K562 (cell line): Measurements from ENCODE around the gene FIGNL1. TPM values are rescaled to one million over a fixed set of nuclear protein-coding genes. Genes with fewer than 3 reads are reported as not detected.
A peak's percentile ranks its signal among the peaks of the same experiment; 100 is the strongest.

ENCODE experiments used
- CEBPB ChIP-seq: fragments of 450-650 bp; IDR thresholded peaks from 2 replicates; pipeline ENCODE4 v1.6.1; 2016; ENCODE audit warnings: missing genetic modification characterization, missing compliant biosample characterization
- ELK1 ChIP-seq: sonication (generic); formaldehyde crosslinking; IDR thresholded peaks from 2 replicates; pipeline ENCODE4 v1.8.1; 2022; ENCODE audit warnings: missing genetic modification reagents
- GABPB2 ChIP-seq: fragments of 250-450 bp; sonication (Bioruptor Pico); conservative IDR thresholded peaks from 2 replicates; pipeline ENCODE4 v1.5.1; 2021; ENCODE audit warnings: mild to moderate bottlenecking
- MAX ChIP-seq: sonication (generic); formaldehyde crosslinking; IDR thresholded peaks from 2 replicates; pipeline ENCODE4 v1.9.0; 2022; ENCODE audit warnings: mild to moderate bottlenecking, missing genetic modification reagents
- MED1 ChIP-seq: sonication (generic); formaldehyde crosslinking; IDR thresholded peaks from 2 replicates; pipeline ENCODE4 v1.8.1; 2023; ENCODE audit warnings: missing genetic modification reagents, borderline replicate concordance
- NUFIP1 ChIP-seq: fragments of 450-650 bp; IDR thresholded peaks from 2 replicates; pipeline ENCODE4 v1.6.1; 2018; ENCODE audit not compliant: partially characterized antibody
- RBBP5 ChIP-seq: fragments of 200-600 bp; sonication (generic); IDR thresholded peaks from 2 replicates; pipeline ENCODE4 v1.6.1; 2012; ENCODE audit warnings: borderline replicate concordance, mild to moderate bottlenecking, low read length, control low read depth, inconsistent platforms; ENCODE audit not compliant: insufficient read depth, poor library complexity, severe bottlenecking
- SIRT6 ChIP-seq: IDR thresholded peaks from one replicate; pipeline ENCODE4 v1.6.1; 2012; ENCODE audit warnings: low read depth, mild to moderate bottlenecking, control low read depth, inconsistent platforms, low read length, moderate library complexity
- SRSF7 ChIP-seq: fragments of 200-400 bp; formaldehyde crosslinking; optimal IDR thresholded peaks from 2 replicates; pipeline ENCODE3; 2017; ENCODE audit warnings: mild to moderate bottlenecking, low read depth, low read length
- TAF1 ChIP-seq: IDR thresholded peaks from 2 replicates; pipeline ENCODE4 v1.6.1; 2011; ENCODE audit warnings: mild to moderate bottlenecking, low read length, moderate library complexity; ENCODE audit not compliant: insufficient read depth, control insufficient read depth, severe bottlenecking; ENCODE audit errors: extremely low read depth
- THRAP3 ChIP-seq: fragments of 450-650 bp; IDR thresholded peaks from 2 replicates; pipeline ENCODE4 v1.6.1; 2016; ENCODE audit warnings: mild to moderate bottlenecking, inconsistent platforms, borderline replicate concordance
- ZNF165 ChIP-seq: fragments of 250-450 bp; sonication (Bioruptor Pico); IDR thresholded peaks from 2 replicates; pipeline ENCODE4 v1.4.0; 2020; ENCODE audit warnings: borderline replicate concordance
- ZNF407 ChIP-seq: fragments of 450-650 bp; IDR thresholded peaks from 2 replicates; pipeline ENCODE4 v1.6.1; 2016; ENCODE audit warnings: low read depth
- ZNF507 ChIP-seq: conservative IDR thresholded peaks from 2 replicates; pipeline ENCODE4 v1.6.1; 2017; ENCODE audit warnings: missing genetic modification characterization, missing compliant biosample characterization
- ZNF589 ChIP-seq: fragments of 200-800 bp; sonication (Bioruptor generic); IDR thresholded peaks from 2 replicates; pipeline ENCODE4 v1.6.1; 2016; ENCODE audit warnings: low read depth, missing genetic modification characterization, missing compliant biosample characterization
- polyA plus RNA-seq, 8 experiments: library from polyadenylated mRNA; depleted of rRNA in 4 of 8; stranded (reverse) in 5 of 8; unstranded in 3 of 8; fragments of >200 nt; fragmentation: Nextera tagmentation in 2 of 8; fragmentation: Illumina TruSeq in 1 of 8; extraction: Ambion mirVana in 2 of 8; extraction: Trizol in 1 of 8; gene quantifications; 2 replicates each; pipeline versions ENCODE4 v1.2.1 to v1.2.3, GENCODE V29; 2011 to 2014; ENCODE audit warnings: inconsistent platforms in 1 of 8, missing spikeins in 1 of 8
- total RNA-seq, 7 experiments: library from RNA; depleted of rRNA in 6 of 7; stranded (reverse); fragments of >200 nt in 6 of 7; fragmentation: Illumina TruSeq in 2 of 7; extraction: Trizol in 2 of 7; gene quantifications; 2 replicates each; pipeline versions ENCODE4 v1.2.1 to v1.2.3, GENCODE V29; 2011 to 2021; ENCODE audit warnings: low replicate concordance in 1 of 7
- TF ChIP-seq, protein P1 (sequence below): fragments of 250-450 bp; sonication (Bioruptor Pico); IDR thresholded peaks from 2 replicates; pipeline ENCODE4 v1.5.0; 2021

FIGNL1 gene
- total and polyA plus RNA-seq, 9 of the 15 experiments (the other 6 are each of a cell fraction or from before 2014, with no cell fraction given): 15.5 to 48.3 (median 27.6) TPM

GRCh38 chr7:50449881-50450589 is at the start of gene FIGNL1 (continued):
- no peak for TF ChIP-seq SIRT6
- TF ChIP-seq SRSF7: no peak
- TF ChIP-seq, protein P1, sequence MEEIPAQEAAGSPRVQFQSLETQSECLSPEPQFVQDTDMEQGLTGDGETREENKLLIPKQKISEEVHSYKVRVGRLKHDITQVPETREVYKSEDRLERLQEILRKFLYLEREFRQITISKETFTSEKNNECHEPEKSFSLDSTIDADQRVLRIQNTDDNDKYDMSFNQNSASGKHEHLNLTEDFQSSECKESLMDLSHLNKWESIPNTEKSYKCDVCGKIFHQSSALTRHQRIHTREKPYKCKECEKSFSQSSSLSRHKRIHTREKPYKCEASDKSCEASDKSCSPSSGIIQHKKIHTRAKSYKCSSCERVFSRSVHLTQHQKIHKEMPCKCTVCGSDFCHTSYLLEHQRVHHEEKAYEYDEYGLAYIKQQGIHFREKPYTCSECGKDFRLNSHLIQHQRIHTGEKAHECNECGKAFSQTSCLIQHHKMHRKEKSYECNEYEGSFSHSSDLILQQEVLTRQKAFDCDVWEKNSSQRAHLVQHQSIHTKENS (CRISPR knock-in tag): no peak
- TF ChIP-seq ZNF165 (CRISPR knock-in tag): no peak
- TF ChIP-seq MAX: peak; percentile 88
- TF ChIP-seq MED1 (CRISPR knock-in tag): no peak
- TF ChIP-seq RBBP5: no peak
- no peak for TF ChIP-seq CEBPB (tag)
- TF ChIP-seq TAF1: peak; percentile 65
- no peak for TF ChIP-seq THRAP3
- no peak for TF ChIP-seq NUFIP1
- no peak for TF ChIP-seq ZNF507 (tag)
- no peak for TF ChIP-seq ZNF407
- no peak for TF ChIP-seq GABPB2 (CRISPR knock-in tag)
- no peak for TF ChIP-seq ZNF589 (CRISPR knock-in tag)
- no peak for TF ChIP-seq ELK1 (CRISPR knock-in tag)
